Measurements from ENCODE around the gene GAS2L3. TPM values are rescaled to one million over a fixed set of nuclear protein-coding genes. Genes with fewer than 3 reads are reported as not detected.
"Not testable (repeated sequence)": the region's sequence is repeated elsewhere in the genome, so short reads cannot be mapped to it uniquely, and the experiment has no call there.

The GAS2L3 gene
- total and polyA plus RNA-seq, 9 of the 15 experiments (the other 6 are each of a cell fraction or from before 2014, with no cell fraction given), result 1.5 to 9.8 (median 3.5) TPM

GRCh38 chr12:100632445-100632892 lies 59.0 kb downstream of the GAS2L3 start:
- WGBS (ENCODE audit: insufficient coverage, low coverage, missing lambda C conversion rate), result 0% methylated on average over 4 of the region's 4 CpGs
- Histone ChIP-seq H3K4me2 (ENCODE audit: insufficient read depth, low read length) (no peak overlapping the region), H4K20me1 (replicated peaks; ENCODE audit: control insufficient read depth, insufficient read depth, low read length) (no peaks in the 10 kb centered on the region), H3K27ac (ENCODE audit: extremely low read depth, low read depth, low read length) (no peak overlapping the region), H3K27me3 (ENCODE audit: control insufficient read depth in 2 of 2, insufficient read depth in 2 of 2, low read length in 2 of 2) (no peaks in the 10 kb centered on the region), H3K9me3 (replicated peaks; ENCODE audit: control insufficient read depth, insufficient read depth, low read depth, low read length) (no peaks in the 10 kb centered on the region), H3K4me3 (no peak overlapping the region), H3K79me2 (ENCODE audit: control insufficient read depth, insufficient read depth, low read length) (no peaks in the 10 kb centered on the region), H3K9me1 (ENCODE audit: control insufficient read depth, insufficient read depth, low read length) (no peaks in the 10 kb centered on the region), H3K36me3 (ENCODE audit: control insufficient read depth, insufficient read depth, low read length) (no peaks in the 10 kb centered on the region), H3K9ac (ENCODE audit: insufficient read depth in 1 of 2, low read depth in 2 of 2, low read length in 2 of 2) (no peak overlapping the region), H2AFZ (ENCODE audit: low read depth, low read length) (no peak overlapping the region), H3K4me1 (replicated peaks in 1 of 2; ENCODE audit: control insufficient read depth in 2 of 2, insufficient read depth in 2 of 2, low read length in 2 of 2) (no peaks in the 10 kb centered on the region)
- TF ChIP-seq ZNF76 (CRISPR knock-in tag; IDR thresholded peaks at IDR 0.05; ENCODE audit: borderline replicate concordance), result no peak
- no peak for TF ChIP-seq BRF2 (IDR thresholded peaks at IDR 0.05; ENCODE audit: borderline replicate concordance, insufficient read depth, insufficient read length)
- no peak for TF ChIP-seq KLF1 (tag; IDR thresholded peaks at IDR 0.05)
- no peak for TF ChIP-seq CHAMP1 (IDR thresholded peaks at IDR 0.05)
- no peak for TF ChIP-seq XRCC5 (IDR thresholded peaks at IDR 0.05; ENCODE audit: low read depth, low read length)
- TF ChIP-seq MIER1 (IDR thresholded peaks at IDR 0.05; ENCODE audit: low read depth), result no peak
- TF ChIP-seq TEAD2 (tag; IDR thresholded peaks at IDR 0.05), result no peak
- no peak for TF ChIP-seq FUS (optimal IDR thresholded peaks at IDR 0.05; ENCODE audit: low read depth, low read length)
- TF ChIP-seq MCM3 (IDR thresholded peaks at IDR 0.05), result no peak
- no peak for TF ChIP-seq HDGF (IDR thresholded peaks at IDR 0.05)
- TF ChIP-seq ZNF212 (CRISPR knock-in tag; IDR thresholded peaks at IDR 0.05), result no peak
- TF ChIP-seq PTTG1 (tag; IDR thresholded peaks at IDR 0.05; ENCODE audit: low read depth), result no peak
- in situ Hi-C loops (cut with MboI), result no loop called here
- ChIA-PET POLR2A (interaction anchor here (0.6 kb wide), 1 partner anchor 648 kb away, joined by 3 read pairs; no protein-coding TSS in a partner anchor), CTCF (ENCODE audit: low intra/inter-chr PET ratio) (no interaction called here)
- FAIRE-seq (no peak), ATAC-seq (no peak), DNase-seq (ENCODE audit: extremely low read depth in 1 of 4, low spot score in 3 of 4) (no peak)
- no TSS peak for BruUV-seq (replicated peaks)
- intact Hi-C loops (cut with micrococcal nuclease), result no loop called here

GRCh38 chr12:100633082-100633785 lies 59.8 kb downstream of the GAS2L3 start:
- H3K79me2 ChIP-seq (ENCODE audit: control insufficient read depth, insufficient read depth, low read length); H3K27ac ChIP-seq (ENCODE audit: extremely low read depth, low read depth, low read length); H3K36me3 ChIP-seq (ENCODE audit: control insufficient read depth, insufficient read depth, low read length); H3K9ac ChIP-seq (ENCODE audit: insufficient read depth in 1 of 2, low read depth in 2 of 2, low read length in 2 of 2); FAIRE-seq; H3K9me1 ChIP-seq (ENCODE audit: control insufficient read depth, insufficient read depth, low read length); ATAC-seq; in situ Hi-C loops (cut with MboI); H3K9me3 ChIP-seq (replicated peaks; ENCODE audit: control insufficient read depth, insufficient read depth, low read depth, low read length); H3K4me1 ChIP-seq (replicated peaks in 1 of 2; ENCODE audit: control insufficient read depth in 2 of 2, insufficient read depth in 2 of 2, low read length in 2 of 2); BruUV-seq (replicated peaks); intact Hi-C loops (cut with micrococcal nuclease); H3K27me3 ChIP-seq (ENCODE audit: control insufficient read depth in 2 of 2, insufficient read depth in 2 of 2, low read length in 2 of 2); H4K20me1 ChIP-seq (replicated peaks; ENCODE audit: control insufficient read depth, insufficient read depth, low read length); CTCF ChIA-PET (ENCODE audit: low intra/inter-chr PET ratio); H2AFZ ChIP-seq (ENCODE audit: low read depth, low read length); DNase-seq (ENCODE audit: extremely low read depth in 1 of 4, low spot score in 3 of 4); H3K4me2 ChIP-seq (ENCODE audit: insufficient read depth, low read length); H3K4me3 ChIP-seq: not testable (repeated sequence)
- POLR2A ChIA-PET, result interaction anchor here (0.6 kb wide), 1 partner anchor 647 kb away, joined by 3 read pairs; no protein-coding TSS in a partner anchor
- WGBS (ENCODE audit: insufficient coverage, low coverage, missing lambda C conversion rate), result 3% methylated on average over 11 of the region's 11 CpGs
